HEK293 (cell line): ENCODE data around the gene KAT2B.

Experiments
- HOXA7 ChIP-seq: sonication (generic); formaldehyde crosslinking; IDR thresholded peaks from 2 replicates; pipeline ENCODE4 v1.8.1; 2022; ENCODE audit warnings: missing genetic modification reagents, borderline replicate concordance
- MZF1 ChIP-seq: fragments of 450-650 bp; formaldehyde crosslinking; IDR thresholded peaks from 2 replicates; pipeline ENCODE4 v1.5.1; 2017; ENCODE audit warnings: missing biosample characterization, missing genetic modification characterization, borderline replicate concordance
- REPIN1 ChIP-seq: fragments of 450-650 bp; formaldehyde crosslinking; IDR thresholded peaks from 2 replicates; pipeline ENCODE4 v1.5.1; 2017; ENCODE audit warnings: missing biosample characterization, missing genetic modification characterization, low read depth
- YY1 ChIP-seq: fragments of 450-650 bp; formaldehyde crosslinking; IDR thresholded peaks from 2 replicates; pipeline ENCODE4 v1.5.1; 2018; ENCODE audit warnings: missing biosample characterization, missing genetic modification characterization
- ZFP69B ChIP-seq: fragments of 450-650 bp; formaldehyde crosslinking; IDR thresholded peaks from 2 replicates; pipeline ENCODE4 v1.5.1; 2016; ENCODE audit warnings: missing biosample characterization, missing genetic modification characterization
- ZNF239 ChIP-seq: fragments of 450-650 bp; formaldehyde crosslinking; IDR thresholded peaks from 2 replicates; pipeline ENCODE4 v1.5.1; 2016; ENCODE audit warnings: missing biosample characterization, missing genetic modification characterization
- TF ChIP-seq, protein P1 (sequence below): fragments of 450-650 bp; formaldehyde crosslinking; IDR thresholded peaks from 2 replicates; pipeline ENCODE4 v1.5.1; 2016; ENCODE audit warnings: missing biosample characterization, missing genetic modification characterization
- TF ChIP-seq, protein P2 (sequence below): fragments of 450-650 bp; formaldehyde crosslinking; IDR thresholded peaks from 2 replicates; pipeline ENCODE4 v1.5.1; 2016; ENCODE audit warnings: missing biosample characterization, missing genetic modification characterization
- TF ChIP-seq, protein P3 (sequence below): fragments of 450-650 bp; formaldehyde crosslinking; IDR thresholded peaks from 2 replicates; pipeline ENCODE4 v1.5.1; 2016; ENCODE audit warnings: missing biosample characterization, missing genetic modification characterization
- TF ChIP-seq, protein P4 (sequence below): fragments of 450-650 bp; IDR thresholded peaks from 2 replicates; pipeline ENCODE4 v1.5.1; 2018; ENCODE audit warnings: missing biosample characterization, missing genetic modification characterization
- TF ChIP-seq, protein P5 (sequence below): fragments of 450-650 bp; formaldehyde crosslinking; IDR thresholded peaks from 2 replicates; pipeline ENCODE4 v1.5.1; 2016; ENCODE audit warnings: missing biosample characterization, missing genetic modification characterization

DNA sequence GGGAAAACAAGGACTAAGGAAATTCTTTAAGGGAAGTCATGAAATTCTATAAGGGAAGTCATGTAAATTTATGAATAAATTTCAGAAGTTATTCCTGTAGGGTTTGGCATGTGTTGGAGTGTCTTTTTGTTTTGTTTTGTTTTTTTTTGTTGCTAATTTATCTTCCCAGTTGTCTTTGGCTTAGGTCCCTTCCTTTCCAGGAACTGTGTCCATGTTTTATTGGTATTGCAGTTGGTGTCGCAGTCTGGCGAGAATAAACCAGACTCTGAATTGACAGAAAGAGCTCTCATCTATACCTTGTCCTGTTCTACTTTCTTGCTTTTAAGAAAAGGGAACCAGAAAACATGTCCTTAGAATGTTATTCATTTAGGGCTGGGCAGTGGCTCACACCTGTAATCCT is 88.1 kb downstream of the KAT2B start:
- TF ChIP-seq, protein P1, sequence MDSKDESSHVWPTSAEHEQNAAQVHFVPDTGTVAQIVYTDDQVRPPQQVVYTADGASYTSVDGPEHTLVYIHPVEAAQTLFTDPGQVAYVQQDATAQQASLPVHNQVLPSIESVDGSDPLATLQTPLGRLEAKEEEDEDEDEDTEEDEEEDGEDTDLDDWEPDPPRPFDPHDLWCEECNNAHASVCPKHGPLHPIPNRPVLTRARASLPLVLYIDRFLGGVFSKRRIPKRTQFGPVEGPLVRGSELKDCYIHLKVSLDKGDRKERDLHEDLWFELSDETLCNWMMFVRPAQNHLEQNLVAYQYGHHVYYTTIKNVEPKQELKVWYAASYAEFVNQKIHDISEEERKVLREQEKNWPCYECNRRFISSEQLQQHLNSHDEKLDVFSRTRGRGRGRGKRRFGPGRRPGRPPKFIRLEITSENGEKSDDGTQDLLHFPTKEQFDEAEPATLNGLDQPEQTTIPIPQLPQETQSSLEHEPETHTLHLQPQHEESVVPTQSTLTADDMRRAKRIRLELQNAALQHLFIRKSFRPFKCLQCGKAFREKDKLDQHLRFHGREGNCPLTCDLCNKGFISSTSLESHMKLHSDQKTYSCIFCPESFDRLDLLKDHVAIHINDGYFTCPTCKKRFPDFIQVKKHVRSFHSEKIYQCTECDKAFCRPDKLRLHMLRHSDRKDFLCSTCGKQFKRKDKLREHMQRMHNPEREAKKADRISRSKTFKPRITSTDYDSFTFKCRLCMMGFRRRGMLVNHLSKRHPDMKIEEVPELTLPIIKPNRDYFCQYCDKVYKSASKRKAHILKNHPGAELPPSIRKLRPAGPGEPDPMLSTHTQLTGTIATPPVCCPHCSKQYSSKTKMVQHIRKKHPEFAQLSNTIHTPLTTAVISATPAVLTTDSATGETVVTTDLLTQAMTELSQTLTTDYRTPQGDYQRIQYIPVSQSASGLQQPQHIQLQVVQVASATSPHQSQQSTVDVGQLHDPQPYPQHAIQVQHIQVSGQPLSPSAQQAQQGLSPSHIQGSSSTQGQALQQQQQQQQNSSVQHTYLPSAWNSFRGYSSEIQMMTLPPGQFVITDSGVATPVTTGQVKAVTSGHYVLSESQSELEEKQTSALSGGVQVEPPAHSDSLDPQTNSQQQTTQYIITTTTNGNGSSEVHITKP (tag by site-specific recombination), result no peak
- TF ChIP-seq HOXA7 (no peak), ZFP69B (tag by site-specific recombination) (no peak), MZF1 (tag by site-specific recombination) (no peak), ZNF239 (no peak), REPIN1 (tag by site-specific recombination) (no peak), YY1 (tag by site-specific recombination) (no peak)
- TF ChIP-seq, protein P2, sequence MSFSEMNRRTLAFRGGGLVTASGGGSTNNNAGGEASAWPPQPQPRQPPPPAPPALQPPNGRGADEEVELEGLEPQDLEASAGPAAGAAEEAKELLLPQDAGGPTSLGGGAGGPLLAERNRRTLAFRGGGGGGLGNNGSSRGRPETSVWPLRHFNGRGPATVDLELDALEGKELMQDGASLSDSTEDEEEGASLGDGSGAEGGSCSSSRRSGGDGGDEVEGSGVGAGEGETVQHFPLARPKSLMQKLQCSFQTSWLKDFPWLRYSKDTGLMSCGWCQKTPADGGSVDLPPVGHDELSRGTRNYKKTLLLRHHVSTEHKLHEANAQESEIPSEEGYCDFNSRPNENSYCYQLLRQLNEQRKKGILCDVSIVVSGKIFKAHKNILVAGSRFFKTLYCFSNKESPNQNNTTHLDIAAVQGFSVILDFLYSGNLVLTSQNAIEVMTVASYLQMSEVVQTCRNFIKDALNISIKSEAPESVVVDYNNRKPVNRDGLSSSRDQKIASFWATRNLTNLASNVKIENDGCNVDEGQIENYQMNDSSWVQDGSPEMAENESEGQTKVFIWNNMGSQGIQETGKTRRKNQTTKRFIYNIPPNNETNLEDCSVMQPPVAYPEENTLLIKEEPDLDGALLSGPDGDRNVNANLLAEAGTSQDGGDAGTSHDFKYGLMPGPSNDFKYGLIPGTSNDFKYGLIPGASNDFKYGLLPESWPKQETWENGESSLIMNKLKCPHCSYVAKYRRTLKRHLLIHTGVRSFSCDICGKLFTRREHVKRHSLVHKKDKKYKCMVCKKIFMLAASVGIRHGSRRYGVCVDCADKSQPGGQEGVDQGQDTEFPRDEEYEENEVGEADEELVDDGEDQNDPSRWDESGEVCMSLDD, result no peak
- TF ChIP-seq, protein P3, sequence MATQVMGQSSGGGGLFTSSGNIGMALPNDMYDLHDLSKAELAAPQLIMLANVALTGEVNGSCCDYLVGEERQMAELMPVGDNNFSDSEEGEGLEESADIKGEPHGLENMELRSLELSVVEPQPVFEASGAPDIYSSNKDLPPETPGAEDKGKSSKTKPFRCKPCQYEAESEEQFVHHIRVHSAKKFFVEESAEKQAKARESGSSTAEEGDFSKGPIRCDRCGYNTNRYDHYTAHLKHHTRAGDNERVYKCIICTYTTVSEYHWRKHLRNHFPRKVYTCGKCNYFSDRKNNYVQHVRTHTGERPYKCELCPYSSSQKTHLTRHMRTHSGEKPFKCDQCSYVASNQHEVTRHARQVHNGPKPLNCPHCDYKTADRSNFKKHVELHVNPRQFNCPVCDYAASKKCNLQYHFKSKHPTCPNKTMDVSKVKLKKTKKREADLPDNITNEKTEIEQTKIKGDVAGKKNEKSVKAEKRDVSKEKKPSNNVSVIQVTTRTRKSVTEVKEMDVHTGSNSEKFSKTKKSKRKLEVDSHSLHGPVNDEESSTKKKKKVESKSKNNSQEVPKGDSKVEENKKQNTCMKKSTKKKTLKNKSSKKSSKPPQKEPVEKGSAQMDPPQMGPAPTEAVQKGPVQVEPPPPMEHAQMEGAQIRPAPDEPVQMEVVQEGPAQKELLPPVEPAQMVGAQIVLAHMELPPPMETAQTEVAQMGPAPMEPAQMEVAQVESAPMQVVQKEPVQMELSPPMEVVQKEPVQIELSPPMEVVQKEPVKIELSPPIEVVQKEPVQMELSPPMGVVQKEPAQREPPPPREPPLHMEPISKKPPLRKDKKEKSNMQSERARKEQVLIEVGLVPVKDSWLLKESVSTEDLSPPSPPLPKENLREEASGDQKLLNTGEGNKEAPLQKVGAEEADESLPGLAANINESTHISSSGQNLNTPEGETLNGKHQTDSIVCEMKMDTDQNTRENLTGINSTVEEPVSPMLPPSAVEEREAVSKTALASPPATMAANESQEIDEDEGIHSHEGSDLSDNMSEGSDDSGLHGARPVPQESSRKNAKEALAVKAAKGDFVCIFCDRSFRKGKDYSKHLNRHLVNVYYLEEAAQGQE, result no peak
- TF ChIP-seq, protein P4, sequence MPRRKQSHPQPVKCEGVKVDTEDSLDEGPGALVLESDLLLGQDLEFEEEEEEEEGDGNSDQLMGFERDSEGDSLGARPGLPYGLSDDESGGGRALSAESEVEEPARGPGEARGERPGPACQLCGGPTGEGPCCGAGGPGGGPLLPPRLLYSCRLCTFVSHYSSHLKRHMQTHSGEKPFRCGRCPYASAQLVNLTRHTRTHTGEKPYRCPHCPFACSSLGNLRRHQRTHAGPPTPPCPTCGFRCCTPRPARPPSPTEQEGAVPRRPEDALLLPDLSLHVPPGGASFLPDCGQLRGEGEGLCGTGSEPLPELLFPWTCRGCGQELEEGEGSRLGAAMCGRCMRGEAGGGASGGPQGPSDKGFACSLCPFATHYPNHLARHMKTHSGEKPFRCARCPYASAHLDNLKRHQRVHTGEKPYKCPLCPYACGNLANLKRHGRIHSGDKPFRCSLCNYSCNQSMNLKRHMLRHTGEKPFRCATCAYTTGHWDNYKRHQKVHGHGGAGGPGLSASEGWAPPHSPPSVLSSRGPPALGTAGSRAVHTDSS (tag by site-specific recombination), result no peak
- TF ChIP-seq, protein P5, sequence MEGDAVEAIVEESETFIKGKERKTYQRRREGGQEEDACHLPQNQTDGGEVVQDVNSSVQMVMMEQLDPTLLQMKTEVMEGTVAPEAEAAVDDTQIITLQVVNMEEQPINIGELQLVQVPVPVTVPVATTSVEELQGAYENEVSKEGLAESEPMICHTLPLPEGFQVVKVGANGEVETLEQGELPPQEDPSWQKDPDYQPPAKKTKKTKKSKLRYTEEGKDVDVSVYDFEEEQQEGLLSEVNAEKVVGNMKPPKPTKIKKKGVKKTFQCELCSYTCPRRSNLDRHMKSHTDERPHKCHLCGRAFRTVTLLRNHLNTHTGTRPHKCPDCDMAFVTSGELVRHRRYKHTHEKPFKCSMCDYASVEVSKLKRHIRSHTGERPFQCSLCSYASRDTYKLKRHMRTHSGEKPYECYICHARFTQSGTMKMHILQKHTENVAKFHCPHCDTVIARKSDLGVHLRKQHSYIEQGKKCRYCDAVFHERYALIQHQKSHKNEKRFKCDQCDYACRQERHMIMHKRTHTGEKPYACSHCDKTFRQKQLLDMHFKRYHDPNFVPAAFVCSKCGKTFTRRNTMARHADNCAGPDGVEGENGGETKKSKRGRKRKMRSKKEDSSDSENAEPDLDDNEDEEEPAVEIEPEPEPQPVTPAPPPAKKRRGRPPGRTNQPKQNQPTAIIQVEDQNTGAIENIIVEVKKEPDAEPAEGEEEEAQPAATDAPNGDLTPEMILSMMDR, result no peak
